T47D (cell line): ENCODE data around the gene SOX1.

Experiments used
- DNase-seq, 2 experiments: peaks; one replicate each; pipeline versions ENCODE4 v3.0.0 to v3.0.0-alpha.2; 2011 to 2012; ENCODE audit warnings: low read depth in 1 of 2, low spot score in 1 of 2
- JUND ChIP-seq: IDR thresholded peaks from 2 replicates; pipeline ENCODE4 v1.6.1; 2012; ENCODE audit warnings: low read depth
- in situ Hi-C: cut with HindIII; loops from 2 replicates; pipeline ENCODE4 v1.10.0; 2016; ENCODE audit warnings: low sequenced_read_pairs, low pct_unique_long_range_greater_than_20kb

SOX1 gene

DNA sequence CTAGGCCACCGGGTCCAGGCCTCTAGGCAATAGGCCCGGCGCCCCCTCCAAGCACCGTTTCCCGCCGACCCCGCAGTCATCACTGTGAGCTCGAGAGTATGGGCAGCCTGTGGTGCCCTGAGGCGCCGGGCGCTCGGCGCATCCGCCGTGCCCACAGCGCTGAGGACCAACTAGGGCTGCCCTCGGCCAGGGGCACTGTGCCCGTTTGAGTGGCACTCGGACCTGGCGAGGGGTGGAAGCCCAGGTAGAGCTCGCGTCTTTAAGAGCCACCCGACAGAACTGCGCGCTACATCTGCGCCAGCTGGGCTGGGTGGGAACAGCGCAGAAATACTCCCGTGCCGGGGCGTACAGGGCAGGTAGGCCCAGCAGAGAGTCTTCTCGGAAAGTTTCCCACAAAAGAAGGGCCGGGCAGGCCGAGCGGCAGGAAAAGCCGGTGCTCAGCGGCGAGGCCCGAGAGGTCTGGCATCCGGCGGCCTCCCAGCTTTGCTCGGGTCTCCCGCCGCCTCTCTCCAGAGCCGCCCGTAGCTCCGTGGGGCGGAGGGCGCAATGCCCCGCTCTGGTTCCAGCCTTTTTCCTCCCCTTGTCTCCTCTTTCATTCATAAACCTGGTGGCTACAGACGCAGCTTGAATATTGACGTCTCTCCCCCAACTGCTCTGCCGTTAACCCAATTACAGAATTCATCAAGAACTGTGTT, 5.4 kb upstream of the SOX1 start:
- no peak for TF ChIP-seq JUND
- in situ Hi-C loops = no loop called here
- DNase-seq = no peak

DNA sequence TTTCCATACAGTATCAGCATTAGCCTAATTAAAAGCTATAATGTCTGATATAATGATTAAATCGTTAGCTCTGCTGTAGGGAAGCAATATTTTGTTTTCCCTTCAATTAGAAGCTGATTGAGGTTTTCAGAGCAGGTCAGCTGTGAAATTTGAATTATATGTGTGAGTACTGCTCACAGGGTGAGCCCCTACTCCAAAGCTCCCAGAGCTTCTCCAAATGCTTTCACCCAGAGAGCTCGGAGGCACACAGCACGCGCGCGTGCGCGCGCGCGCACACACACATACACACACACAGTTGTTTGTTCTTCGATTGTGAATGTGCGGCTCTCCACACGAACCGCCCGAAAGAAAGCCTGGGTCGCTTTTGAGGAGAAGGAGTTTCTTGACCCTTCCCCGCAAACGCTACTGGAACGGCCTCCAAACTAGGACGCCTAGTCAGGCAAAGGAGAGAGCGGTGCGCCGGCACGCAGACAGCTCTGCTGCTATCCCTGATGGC, 4.8 kb upstream of the SOX1 start:
- TF ChIP-seq JUND = no peak
- DNase-seq = no peak
- in situ Hi-C loops = no loop called here

DNA sequence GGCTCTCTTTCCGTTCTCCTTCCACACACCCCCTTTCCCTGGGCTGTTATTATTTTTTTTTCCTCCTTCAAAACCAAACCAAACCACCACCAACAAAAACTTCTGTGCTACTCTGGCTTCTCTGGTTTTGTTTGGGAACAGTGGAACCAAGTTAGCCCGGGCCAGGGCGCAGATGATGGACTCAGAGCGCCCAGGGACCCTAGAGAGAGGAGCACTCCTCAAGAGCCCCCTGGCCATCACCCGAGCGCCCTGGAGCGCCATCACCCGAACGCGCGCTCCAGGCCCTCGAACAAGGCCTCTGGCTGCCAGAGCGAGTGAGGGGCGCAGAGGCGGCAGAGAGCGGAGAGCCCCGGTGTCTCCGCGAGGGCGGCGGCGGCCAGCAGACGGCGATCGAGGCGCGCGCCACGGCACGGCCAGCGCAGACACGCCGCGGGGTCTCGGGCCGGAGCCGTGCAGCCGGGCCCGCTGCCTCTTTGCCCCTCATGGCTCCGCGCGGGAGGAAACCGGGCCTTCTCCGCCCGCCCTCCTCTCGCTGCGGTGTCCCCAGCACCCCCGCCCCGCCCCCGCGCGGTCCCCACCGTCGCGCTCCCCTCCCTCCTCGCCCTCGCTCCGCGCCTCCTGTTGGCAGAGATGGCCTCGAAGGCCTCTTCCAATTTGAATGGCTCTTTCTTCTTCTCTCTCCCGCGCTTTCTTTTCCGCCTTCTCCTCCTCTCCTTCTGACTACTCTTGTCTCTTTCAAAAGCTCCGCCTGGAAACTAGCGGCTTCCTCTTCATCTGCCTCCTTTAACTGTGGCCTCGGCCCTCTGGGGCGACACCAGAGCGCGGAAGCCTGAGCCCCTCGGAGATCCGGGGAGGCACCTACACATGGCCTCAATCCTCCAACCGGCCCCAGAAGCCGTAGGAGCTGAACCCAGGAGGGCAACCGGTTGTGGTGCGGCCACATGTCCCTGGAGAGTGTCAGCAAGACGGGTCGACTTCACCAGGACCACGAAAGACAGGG, 4.1 kb upstream of the SOX1 start:
- no peak for DNase-seq
- in situ Hi-C loops = no loop called here
- TF ChIP-seq JUND = no peak

DNA sequence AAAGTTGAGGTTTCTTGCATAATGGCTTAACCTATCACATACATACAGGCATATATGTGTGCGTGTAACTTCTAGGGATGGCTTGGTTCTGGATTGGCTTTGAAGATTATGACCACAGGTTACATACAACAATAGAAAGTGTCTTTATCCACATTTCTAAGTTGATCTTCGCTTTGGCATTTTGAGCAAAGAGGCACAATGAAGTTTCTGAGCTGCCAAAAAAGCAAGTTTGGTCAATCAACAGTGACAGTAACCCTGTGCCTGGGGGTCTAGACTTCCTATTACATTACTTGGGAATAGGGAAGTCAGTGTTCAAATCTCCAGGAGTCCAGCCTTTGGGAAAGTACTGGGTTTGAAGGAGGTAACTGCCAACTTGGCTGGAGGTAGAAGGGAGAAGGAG, 3.1 kb upstream of the SOX1 start:
- no peak for DNase-seq
- in situ Hi-C loops = no loop called here
- TF ChIP-seq JUND = no peak

DNA sequence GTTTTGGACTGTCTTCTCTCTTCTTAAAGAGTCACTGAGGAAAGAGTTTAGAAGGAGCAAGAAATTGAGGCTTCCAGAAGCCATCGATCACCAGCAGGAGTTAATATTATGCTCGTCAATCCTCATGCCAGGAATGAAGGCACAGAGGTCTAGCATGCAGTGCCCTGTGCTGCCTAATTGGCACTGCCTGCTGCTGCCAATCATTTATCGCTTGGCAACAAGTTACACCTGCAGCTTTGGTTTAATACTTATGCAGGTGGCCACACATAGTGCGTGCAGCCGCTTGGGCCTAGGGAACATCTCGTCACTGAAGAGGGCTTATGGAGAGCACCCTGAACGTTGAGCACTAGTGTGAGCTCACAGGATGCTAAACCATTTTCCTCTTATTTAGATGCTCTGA, 2.7 kb upstream of the SOX1 start:
- no peak for DNase-seq
- no peak for TF ChIP-seq JUND
- in situ Hi-C loops = no loop called here

DNA sequence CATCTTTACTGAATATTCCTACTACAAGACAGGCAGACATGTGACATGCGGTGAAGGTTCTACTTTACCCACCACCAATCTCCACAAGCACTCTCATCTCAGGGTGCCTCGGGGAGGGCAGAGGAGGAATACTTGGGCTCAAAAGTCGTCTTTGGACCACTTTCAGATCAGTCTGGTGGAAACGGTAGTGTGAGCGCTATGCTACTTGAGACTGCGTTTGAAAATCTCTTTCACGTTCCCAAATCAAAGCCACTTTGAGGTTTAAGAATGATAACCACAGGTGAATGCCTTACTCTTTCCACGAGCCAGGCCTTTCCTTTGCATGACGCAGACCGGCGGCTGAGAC, 1.5 kb upstream of the SOX1 start:
- TF ChIP-seq JUND = no peak
- no peak for DNase-seq
- in situ Hi-C loops = no loop called here

DNA sequence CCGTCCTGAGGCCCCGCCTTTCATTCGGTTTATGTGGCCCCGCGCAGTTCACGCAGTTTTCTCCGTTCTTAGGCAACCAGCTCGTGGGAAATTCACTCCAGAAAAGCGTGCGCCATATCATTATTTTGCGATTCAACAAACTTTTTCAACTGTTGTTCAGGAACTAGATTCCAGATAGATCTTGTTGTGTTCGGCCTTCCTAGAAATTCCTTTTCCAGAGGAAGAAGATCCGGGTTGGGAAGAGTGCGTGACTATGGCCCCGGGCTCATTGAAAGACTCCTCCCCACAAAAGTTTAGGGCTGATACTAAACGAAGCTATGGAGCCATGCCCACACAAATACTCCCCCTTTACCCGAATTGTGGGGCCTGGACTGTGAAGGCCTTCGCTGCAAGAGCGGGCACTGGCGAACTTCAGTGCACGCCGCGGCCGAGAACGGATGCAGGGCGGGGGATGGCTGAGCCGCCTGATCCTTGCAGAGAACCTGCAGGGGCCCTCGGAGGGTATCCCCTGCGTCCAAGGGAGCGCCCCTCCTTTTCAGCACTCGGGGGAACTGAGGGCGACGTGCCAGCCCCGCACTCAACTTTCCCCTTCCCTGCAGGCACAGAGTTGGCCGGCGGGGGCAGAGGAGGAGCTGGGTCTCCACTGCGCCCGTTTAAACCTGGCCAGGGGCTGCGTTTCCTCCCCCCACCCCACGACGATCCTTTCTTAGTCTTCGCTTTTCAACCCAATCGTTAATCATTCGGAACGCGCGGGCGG, 904 bp upstream of the SOX1 start:
- no peak for TF ChIP-seq JUND
- in situ Hi-C loops = no loop called here
- no peak for DNase-seq

DNA sequence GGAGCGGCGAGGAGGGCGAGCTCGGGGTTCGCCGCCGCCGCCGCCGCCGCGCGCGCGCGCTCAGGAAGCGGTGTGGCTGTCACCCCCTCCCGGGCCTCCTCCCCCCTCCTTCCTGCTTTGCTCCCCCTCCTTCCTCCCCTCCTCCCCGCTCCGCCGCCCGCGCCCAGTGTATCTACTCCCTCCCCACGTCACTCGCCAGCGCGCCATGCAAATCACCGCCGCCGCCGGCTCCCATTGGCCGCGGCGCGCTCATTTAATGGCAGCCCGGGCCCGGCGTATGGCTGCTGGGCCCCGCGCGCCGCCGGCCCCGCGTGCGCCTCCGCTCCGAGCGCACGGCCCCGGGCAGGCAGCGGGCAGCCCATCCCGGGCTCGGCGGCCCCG, 335 bp upstream of the SOX1 start:
- DNase-seq = no peak
- no peak for TF ChIP-seq JUND
- in situ Hi-C loops = no loop called here

DNA sequence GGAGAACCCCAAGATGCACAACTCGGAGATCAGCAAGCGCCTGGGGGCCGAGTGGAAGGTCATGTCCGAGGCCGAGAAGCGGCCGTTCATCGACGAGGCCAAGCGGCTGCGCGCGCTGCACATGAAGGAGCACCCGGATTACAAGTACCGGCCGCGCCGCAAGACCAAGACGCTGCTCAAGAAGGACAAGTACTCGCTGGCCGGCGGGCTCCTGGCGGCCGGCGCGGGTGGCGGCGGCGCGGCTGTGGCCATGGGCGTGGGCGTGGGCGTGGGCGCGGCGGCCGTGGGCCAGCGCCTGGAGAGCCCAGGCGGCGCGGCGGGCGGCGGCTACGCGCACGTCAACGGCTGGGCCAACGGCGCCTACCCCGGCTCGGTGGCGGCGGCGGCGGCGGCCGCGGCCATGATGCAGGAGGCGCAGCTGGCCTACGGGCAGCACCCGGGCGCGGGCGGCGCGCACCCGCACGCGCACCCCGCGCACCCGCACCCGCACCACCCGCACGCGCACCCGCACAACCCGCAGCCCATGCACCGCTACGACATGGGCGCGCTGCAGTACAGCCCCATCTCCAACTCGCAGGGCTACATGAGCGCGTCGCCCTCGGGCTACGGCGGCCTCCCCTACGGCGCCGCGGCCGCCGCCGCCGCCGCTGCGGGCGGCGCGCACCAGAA, 1.1 kb downstream of the SOX1 start:
- in situ Hi-C loops = no loop called here
- DNase-seq = no peak
- no peak for TF ChIP-seq JUND

DNA sequence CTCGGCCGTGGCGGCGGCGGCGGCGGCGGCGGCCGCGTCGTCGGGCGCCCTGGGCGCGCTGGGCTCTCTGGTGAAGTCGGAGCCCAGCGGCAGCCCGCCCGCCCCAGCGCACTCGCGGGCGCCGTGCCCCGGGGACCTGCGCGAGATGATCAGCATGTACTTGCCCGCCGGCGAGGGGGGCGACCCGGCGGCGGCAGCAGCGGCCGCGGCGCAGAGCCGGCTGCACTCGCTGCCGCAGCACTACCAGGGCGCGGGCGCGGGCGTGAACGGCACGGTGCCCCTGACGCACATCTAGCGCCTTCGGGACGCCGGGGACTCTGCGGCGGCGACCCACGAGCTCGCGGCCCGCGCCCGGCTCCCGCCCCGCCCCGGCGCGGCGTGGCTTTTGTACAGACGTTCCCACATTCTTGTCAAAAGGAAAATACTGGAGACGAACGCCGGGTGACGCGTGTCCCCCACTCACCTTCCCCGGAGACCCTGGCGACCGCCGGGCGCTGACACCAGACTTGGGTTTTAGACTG, 1.7 kb downstream of the SOX1 start:
- no peak for DNase-seq
- in situ Hi-C loops = no loop called here
- no peak for TF ChIP-seq JUND

DNA sequence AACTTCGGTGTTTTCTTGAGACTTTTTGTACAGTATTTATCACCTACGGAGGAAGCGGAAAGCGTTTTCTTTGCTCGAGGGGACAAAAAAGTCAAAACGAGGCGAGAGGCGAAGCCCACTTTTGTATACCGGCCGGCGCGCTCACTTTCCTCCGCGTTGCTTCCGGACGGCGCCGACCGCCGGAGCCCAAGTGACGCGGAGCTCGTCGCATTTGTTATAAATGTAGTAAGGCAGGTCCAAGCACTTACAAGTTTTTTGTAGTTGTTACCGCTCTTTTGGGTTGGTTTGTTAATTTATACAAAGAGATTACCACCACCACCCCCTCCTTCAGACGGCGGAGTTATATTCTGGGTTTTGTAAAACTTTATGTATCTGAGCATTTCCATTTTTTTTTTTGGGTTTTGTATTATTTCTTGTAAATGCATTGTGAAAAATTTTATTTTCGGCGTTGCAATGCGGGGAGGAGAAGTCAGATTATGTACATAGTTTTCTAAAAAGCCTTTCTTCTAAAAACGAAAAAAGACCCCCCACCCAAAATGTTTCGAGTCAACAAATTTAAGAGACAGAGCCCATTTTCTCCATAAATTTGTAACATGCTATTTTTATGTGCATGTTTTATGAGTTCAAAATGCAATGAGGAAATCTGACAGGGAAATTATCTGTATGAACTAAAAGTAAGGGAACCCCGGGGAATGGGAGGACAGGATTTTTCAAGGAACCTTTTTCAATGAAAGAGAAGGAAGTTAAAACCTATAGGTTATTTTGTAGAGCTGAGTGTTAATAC, 2.3 kb downstream of the SOX1 start:
- DNase-seq = no peak
- in situ Hi-C loops = no loop called here
- TF ChIP-seq JUND = no peak

DNA sequence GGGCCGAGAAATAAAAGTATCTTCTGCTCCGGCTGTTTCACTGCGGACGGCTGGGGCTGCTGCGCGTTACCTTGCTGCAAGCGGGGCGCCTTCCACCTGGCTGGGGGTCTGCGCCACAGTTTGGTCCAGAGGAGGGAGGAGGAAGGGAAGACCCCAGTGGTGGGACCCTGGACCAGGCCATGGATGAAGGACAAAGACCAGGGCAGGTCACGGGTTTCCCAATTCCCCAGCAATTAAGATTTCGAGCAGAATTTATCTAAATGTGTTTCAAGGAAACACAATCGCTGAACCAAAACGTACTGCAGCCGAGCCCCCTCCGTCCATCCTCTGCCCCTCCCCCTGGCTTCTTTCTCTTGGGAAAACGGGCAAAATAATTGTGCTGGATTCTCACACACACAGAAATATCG, 2.9 kb downstream of the SOX1 start:
- in situ Hi-C loops = no loop called here
- DNase-seq = no peak
- no peak for TF ChIP-seq JUND
